Stimulated activated CD8-positive, alpha-beta memory T cell treated with anti-CD3 and anti-CD28 coated beads, Interleukin-4, amount 100 ng/mL, for 48 hours (primary cell): ENCODE measurements around the gene RABGAP1L.

ENCODE experiments used
- DNase-seq: peaks from one replicate; pipeline ENCODE4 v3.0.0-alpha.2; 2020

RABGAP1L gene

GRCh38 chr1:174726880-174727585, 567.7 kb downstream of the RABGAP1L start:
- DNase-seq, result no peak

- no peak for DNase-seq
Measured at GRCh38 chr1:174734270-174734669, 575.0 kb downstream of the RABGAP1L start.

- no peak for DNase-seq
Measured at GRCh38 chr1:174736831-174737230, 577.5 kb downstream of the RABGAP1L start.

- DNase-seq, result no peak
Measured at GRCh38 chr1:174740249-174740968, 581.1 kb downstream of the RABGAP1L start.

- no peak for DNase-seq
Measured at GRCh38 chr1:174742805-174743653, 583.7 kb downstream of the RABGAP1L start.

GRCh38 chr1:174743654-174744561, 584.6 kb downstream of the RABGAP1L start:
- no peak for DNase-seq

- DNase-seq, result no peak
Measured at GRCh38 chr1:174744886-174745285, 585.6 kb downstream of the RABGAP1L start.

- DNase-seq, result no peak
Measured at GRCh38 chr1:174746024-174746808, 586.9 kb downstream of the RABGAP1L start.

GRCh38 chr1:174747613-174748012, 588.3 kb downstream of the RABGAP1L start:
- no peak for DNase-seq

- DNase-seq, result no peak
Measured at GRCh38 chr1:174748586-174748985, 589.3 kb downstream of the RABGAP1L start.

- DNase-seq, result no peak
Measured at GRCh38 chr1:174753131-174753530, 593.8 kb downstream of the RABGAP1L start.

GRCh38 chr1:174761335-174761734, 602.0 kb downstream of the RABGAP1L start:
- DNase-seq, result no peak

- no peak for DNase-seq
Measured at GRCh38 chr1:174761901-174762585, 602.7 kb downstream of the RABGAP1L start.

- DNase-seq, result no peak
Measured at GRCh38 chr1:174764191-174764590, 604.9 kb downstream of the RABGAP1L start.

- no peak for DNase-seq
Measured at GRCh38 chr1:174766727-174767126, 607.4 kb downstream of the RABGAP1L start.

GRCh38 chr1:174768516-174768915, 609.2 kb downstream of the RABGAP1L start:
- DNase-seq, result no peak

- no peak for DNase-seq
Measured at GRCh38 chr1:174768949-174769348, 609.6 kb downstream of the RABGAP1L start.

GRCh38 chr1:174769961-174770549, 610.7 kb downstream of the RABGAP1L start:
- DNase-seq, result no peak

- no peak for DNase-seq
Measured at GRCh38 chr1:174775621-174776020, 616.3 kb downstream of the RABGAP1L start.

GRCh38 chr1:174777262-174777661, 617.9 kb downstream of the RABGAP1L start:
- DNase-seq, result no peak

- no peak for DNase-seq
Measured at GRCh38 chr1:174785510-174785909, 626.2 kb downstream of the RABGAP1L start.
